Panc1 (cell line): ENCODE data around the gene SLC30A1.

ENCODE experiments used
- SIN3A ChIP-seq: IDR thresholded peaks from 2 replicates; pipeline ENCODE4 v1.6.1; 2012; ENCODE audit warnings: low read depth, mild to moderate bottlenecking, low read length, moderate library complexity, borderline replicate concordance; ENCODE audit not compliant: insufficient read depth
- TF ChIP-seq, protein P1 (sequence below): fragments of 450-650 bp; IDR thresholded peaks from 2 replicates; pipeline ENCODE4 v1.5.1; 2017; ENCODE audit warnings: mild to moderate bottlenecking

DNA sequence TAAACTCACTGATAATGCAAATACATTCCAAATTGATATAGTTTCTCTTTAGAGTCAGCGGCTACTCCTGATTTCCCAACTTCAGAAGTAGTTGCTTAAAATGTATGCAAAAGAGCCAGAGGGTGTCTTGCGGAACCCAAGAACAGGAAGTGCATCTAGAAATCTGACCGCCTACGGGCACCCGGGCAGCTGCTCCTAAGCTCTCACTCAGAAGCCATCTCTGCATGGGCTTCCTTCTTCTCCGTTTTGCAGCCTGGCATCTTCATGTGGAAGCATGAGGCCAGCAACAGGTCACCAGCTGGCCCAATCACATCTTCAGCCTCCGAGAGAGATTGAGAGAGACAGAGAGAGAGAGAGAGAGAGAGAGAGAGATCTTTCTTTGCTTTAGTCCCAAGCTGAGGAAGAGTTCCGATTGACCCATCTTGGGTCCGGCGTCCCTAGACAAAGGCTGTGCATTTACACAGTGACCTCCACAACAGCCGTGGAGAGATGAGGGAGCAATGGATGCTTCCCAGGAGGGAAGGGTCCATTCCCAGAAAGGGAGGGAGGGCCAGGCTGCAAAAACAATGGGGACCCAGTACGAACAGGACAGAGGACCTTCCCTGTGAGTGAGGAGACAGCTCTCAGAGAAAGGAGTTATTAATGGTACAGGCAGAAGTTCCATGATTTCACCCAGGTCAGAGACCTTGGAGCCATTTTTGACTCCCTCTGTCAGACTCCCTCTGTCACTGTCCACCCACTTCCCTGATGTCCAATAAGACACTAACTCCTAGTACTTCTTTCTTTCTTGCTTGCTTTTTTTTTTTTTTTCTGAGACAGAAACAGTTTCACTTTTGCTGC is 28.2 kb upstream of the SLC30A1 start:
- no peak for TF ChIP-seq SIN3A
- TF ChIP-seq, protein P1, sequence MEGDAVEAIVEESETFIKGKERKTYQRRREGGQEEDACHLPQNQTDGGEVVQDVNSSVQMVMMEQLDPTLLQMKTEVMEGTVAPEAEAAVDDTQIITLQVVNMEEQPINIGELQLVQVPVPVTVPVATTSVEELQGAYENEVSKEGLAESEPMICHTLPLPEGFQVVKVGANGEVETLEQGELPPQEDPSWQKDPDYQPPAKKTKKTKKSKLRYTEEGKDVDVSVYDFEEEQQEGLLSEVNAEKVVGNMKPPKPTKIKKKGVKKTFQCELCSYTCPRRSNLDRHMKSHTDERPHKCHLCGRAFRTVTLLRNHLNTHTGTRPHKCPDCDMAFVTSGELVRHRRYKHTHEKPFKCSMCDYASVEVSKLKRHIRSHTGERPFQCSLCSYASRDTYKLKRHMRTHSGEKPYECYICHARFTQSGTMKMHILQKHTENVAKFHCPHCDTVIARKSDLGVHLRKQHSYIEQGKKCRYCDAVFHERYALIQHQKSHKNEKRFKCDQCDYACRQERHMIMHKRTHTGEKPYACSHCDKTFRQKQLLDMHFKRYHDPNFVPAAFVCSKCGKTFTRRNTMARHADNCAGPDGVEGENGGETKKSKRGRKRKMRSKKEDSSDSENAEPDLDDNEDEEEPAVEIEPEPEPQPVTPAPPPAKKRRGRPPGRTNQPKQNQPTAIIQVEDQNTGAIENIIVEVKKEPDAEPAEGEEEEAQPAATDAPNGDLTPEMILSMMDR: no peak
